GM12878 (cell line): ENCODE data around the gene FERD3L. TPM values are rescaled to one million over a fixed set of nuclear protein-coding genes. Genes with fewer than 3 reads are reported as not detected.

ENCODE experiments used
- ATAC-seq: fragments of 200-7000 bp; cut with Tn5 transposase; 3 replicates; pipeline ENCODE4 v1.9.1; 2020; ENCODE audit warnings: mild to moderate bottlenecking, moderate library complexity
- BruUV-seq: library from RNA; stranded (reverse); fragments of 400-500 nt; replicated peaks from 2 replicates; lab custom pipeline; 2021; lab: Mats Ljungman, UMichigan
- CTCF ChIA-PET: fragments of 300-600 bp; sonication (Branson Sonifier 250); formaldehyde crosslinking; extraction: SDS; loops from one replicate; lab custom pipeline; 2021; ENCODE audit warnings: inconsistent platforms; lab: Yijun Ruan, JAX
- POLR2A ChIA-PET: fragments of 350-600 bp; formaldehyde crosslinking; extraction: SDS; loops from one replicate; lab custom pipeline; 2021; ENCODE audit warnings: inconsistent platforms; lab: Charles Lee
- RAD21 ChIA-PET: fragments of 300-600 bp; sonication (Branson Sonifier 250); formaldehyde crosslinking; loops from one replicate; lab custom pipeline; 2023; ENCODE audit warnings: antibody characterized with exemption; ENCODE audit not compliant: unreplicated experiment; lab: Charles Lee
- SMC1A ChIA-PET: fragments of 300-600 bp; sonication (Branson Sonifier 250); formaldehyde crosslinking; loops from one replicate; lab custom pipeline; 2023; ENCODE audit not compliant: unreplicated experiment, uncharacterized antibody; lab: Charles Lee
- DNase-seq: peaks from one replicate; pipeline ENCODE4 v3.0.0-alpha.2; 2011; ENCODE audit warnings: low read depth, low spot score
- FAIRE-seq: peaks from 3 replicates; lab custom pipeline; 2011; peaks lifted over from hg19 to GRCh38; lab: Jason Lieb, UNC
- H2AFZ ChIP-seq: 2 replicates; pipeline ENCODE4 v1.6.0; 2011; ENCODE audit warnings: low read depth, low read length, control low read depth; ENCODE audit not compliant: control insufficient read depth
- H3K27ac ChIP-seq: 2 replicates; pipeline ENCODE4 v1.5.1; 2011; ENCODE audit warnings: control low read depth; ENCODE audit not compliant: control insufficient read depth, insufficient read depth
- H3K27me3 ChIP-seq, 2 experiments: replicated peaks in 1 of 2; 2 replicates each; pipeline versions ENCODE4 v1.6.0 to v1.6.1; 2011; ENCODE audit warnings: low read length in 1 of 2; ENCODE audit not compliant: control insufficient read depth in 2 of 2, insufficient read depth in 2 of 2
- H3K36me3 ChIP-seq, 2 experiments: 2 replicates each; pipeline ENCODE4 v1.5.1; 2011; ENCODE audit warnings: low read length in 1 of 2; ENCODE audit not compliant: control insufficient read depth in 2 of 2, insufficient read depth in 2 of 2
- H3K4me1 ChIP-seq: 2 replicates; pipeline ENCODE4 v1.6.1; 2011; ENCODE audit warnings: mild to moderate bottlenecking, low read length, moderate library complexity, mixed read lengths; ENCODE audit not compliant: control insufficient read depth, insufficient read depth
- H3K4me2 ChIP-seq: 2 replicates; pipeline ENCODE4 v1.6.0; 2011; ENCODE audit warnings: control low read depth; ENCODE audit not compliant: control insufficient read depth, insufficient read depth
- H3K4me3 ChIP-seq: fragments of 200-600 bp; sonication (generic); 2 replicates; pipeline ENCODE4 v1.5.1; 2016
- H3K79me2 ChIP-seq: 2 replicates; pipeline ENCODE4 v1.6.0; 2011; ENCODE audit warnings: low read length; ENCODE audit not compliant: control insufficient read depth, insufficient read depth
- H3K9ac ChIP-seq: 2 replicates; pipeline ENCODE4 v1.8.0; 2011; ENCODE audit warnings: low read length, control low read depth, mixed read lengths; ENCODE audit not compliant: control insufficient read depth, insufficient read depth
- H3K9me3 ChIP-seq: replicated peaks from 3 replicates; pipeline ENCODE4 v1.5.1; 2011; ENCODE audit warnings: mild to moderate bottlenecking, low read length; ENCODE audit not compliant: control insufficient read depth, insufficient read depth
- H4K20me1 ChIP-seq: 2 replicates; pipeline ENCODE4 v1.6.0; 2011; ENCODE audit not compliant: control insufficient read depth, insufficient read depth
- ASH2L ChIP-seq: fragments of 300-600, 200-600 bp; sonication (generic); IDR thresholded peaks from 2 replicates; pipeline ENCODE4 v1.6.1; 2017; ENCODE audit warnings: low read depth, mild to moderate bottlenecking, borderline replicate concordance
- BACH1 ChIP-seq: fragments of 450-650 bp; IDR thresholded peaks from 2 replicates; pipeline ENCODE4 v1.6.1; 2017; ENCODE audit warnings: mild to moderate bottlenecking, borderline replicate concordance
- DPF2 ChIP-seq: fragments of 450-650 bp; IDR thresholded peaks from 2 replicates; pipeline ENCODE4 v1.6.1; 2017; ENCODE audit warnings: mild to moderate bottlenecking
- ESRRA ChIP-seq: IDR thresholded peaks from 2 replicates; pipeline ENCODE4 v1.6.1; 2012; ENCODE audit warnings: mild to moderate bottlenecking, low read length, improper control_type of control experiment
- EZH2 ChIP-seq: IDR thresholded peaks from 2 replicates; pipeline ENCODE4 v1.6.1; 2012; ENCODE audit warnings: low read depth, mild to moderate bottlenecking, control low read depth, inconsistent platforms, low read length, borderline replicate concordance; ENCODE audit not compliant: control insufficient read depth
- HCFC1 ChIP-seq: fragments of 150-350 bp; IDR thresholded peaks from 2 replicates; pipeline ENCODE4 v1.6.1; 2014; ENCODE audit warnings: low read length
- JUNB ChIP-seq: IDR thresholded peaks from 2 replicates; pipeline ENCODE4 v1.6.1; 2016; ENCODE audit warnings: antibody characterized with exemption, mild to moderate bottlenecking
- LARP7 ChIP-seq: fragments of 450-650 bp; IDR thresholded peaks from 2 replicates; pipeline ENCODE4 v1.6.1; 2017; ENCODE audit warnings: mild to moderate bottlenecking
- MEF2B ChIP-seq: fragments of 450-650 bp; IDR thresholded peaks from 2 replicates; pipeline ENCODE4 v1.6.1; 2018; ENCODE audit warnings: mild to moderate bottlenecking, moderate library complexity; ENCODE audit not compliant: partially characterized antibody, poor library complexity, severe bottlenecking
- NBN ChIP-seq: fragments of 450-650 bp; IDR thresholded peaks from 2 replicates; pipeline ENCODE4 v1.6.1; 2016
- NRF1 ChIP-seq: conservative IDR thresholded peaks from 2 replicates; pipeline ENCODE4 v1.6.1; 2011; ENCODE audit warnings: mild to moderate bottlenecking, low read depth, low read length, improper control_type of control experiment
- POU2F2 ChIP-seq: IDR thresholded peaks from 3 replicates; pipeline ENCODE4 v1.6.1; 2011; ENCODE audit warnings: low read depth, mild to moderate bottlenecking, low read length, borderline replicate concordance
- WRNIP1 ChIP-seq: IDR thresholded peaks from 2 replicates; pipeline ENCODE4 v1.6.1; 2011; ENCODE audit warnings: low read depth, low read length, improper control_type of control experiment, borderline replicate concordance
- YBX1 ChIP-seq: fragments of 450-650 bp; IDR thresholded peaks from 2 replicates; pipeline ENCODE4 v1.6.1; 2016; ENCODE audit warnings: antibody characterized with exemption
- YY1 ChIP-seq: IDR thresholded peaks from 2 replicates; pipeline ENCODE4 v1.6.1; 2011; ENCODE audit warnings: low read depth, mild to moderate bottlenecking, low read length
- WGBS: methylation state at CpG from one replicate; pipeline ENCODE4 v1.1.6; 2016; ENCODE audit warnings: low lambda C conversion rate; ENCODE audit not compliant: insufficient replicate concordance, insufficient coverage; ENCODE audit errors: missing lambda C conversion rate; 5-methylcytosine and 5-hydroxymethylcytosine counted together
- in situ Hi-C: fragments of 300-500 bp; cut with MboI; formaldehyde crosslinking; loops from 9 replicates; pipeline ENCODE4 v1.14.3; 2018; ENCODE audit warnings: mixed read lengths
- intact Hi-C: fragments of 100-400 bp; cut with micrococcal nuclease; formaldehyde crosslinking; loops from one replicate; pipeline ENCODE4 v1.14.2; 2022; ENCODE audit not compliant: unreplicated experiment
- polyA plus RNA-seq, 11 experiments: library from polyadenylated mRNA; depleted of rRNA in 4 of 11; unstranded in 6 of 11; stranded (reverse) in 5 of 11; fragments of >200 nt; fragmentation: Nextera tagmentation in 4 of 11; fragmentation: Illumina TruSeq in 1 of 11; extraction: Ambion mirVana in 4 of 11; extraction: Trizol in 1 of 11; gene quantifications; 1 replicate in 1 of 11; 2 replicates in 10 of 11; pipeline versions ENCODE4 v1.2.1 to v1.2.3, GENCODE V29; 2011 to 2016; ENCODE audit warnings: inconsistent platforms in 2 of 11, missing spikeins in 2 of 11, low read depth in 1 of 11
- total RNA-seq, 4 experiments: library from RNA; depleted of rRNA in 3 of 4; stranded (reverse); fragments of >200 nt in 3 of 4; fragmentation: Illumina TruSeq in 1 of 4; extraction: Trizol in 1 of 4; gene quantifications; 2 replicates each; pipeline versions ENCODE4 v1.2.1 to v1.2.3, GENCODE V29; 2013 to 2021
- TF ChIP-seq, protein P1 (sequence below): IDR thresholded peaks from 2 replicates; pipeline ENCODE4 v1.6.1; 2012; ENCODE audit warnings: low read depth, low read length, improper control_type of control experiment
- TF ChIP-seq, protein P2 (sequence below): IDR thresholded peaks from 2 replicates; pipeline ENCODE4 v1.6.1; 2012; ENCODE audit warnings: low read depth, low read length, improper control_type of control experiment
- TF ChIP-seq, protein P3 (sequence below): fragments of 450-650 bp; IDR thresholded peaks from 2 replicates; pipeline ENCODE4 v1.6.1; 2016; ENCODE audit warnings: mild to moderate bottlenecking
- TF ChIP-seq, protein P4 (sequence below): fragments of 450-650 bp; IDR thresholded peaks from 2 replicates; pipeline ENCODE4 v1.6.1; 2014; ENCODE audit warnings: mild to moderate bottlenecking

The FERD3L gene
- total and polyA plus RNA-seq, 10 of the 15 experiments (the other 5 are each of a cell fraction or from before 2014, with no cell fraction given) = not detected

DNA sequence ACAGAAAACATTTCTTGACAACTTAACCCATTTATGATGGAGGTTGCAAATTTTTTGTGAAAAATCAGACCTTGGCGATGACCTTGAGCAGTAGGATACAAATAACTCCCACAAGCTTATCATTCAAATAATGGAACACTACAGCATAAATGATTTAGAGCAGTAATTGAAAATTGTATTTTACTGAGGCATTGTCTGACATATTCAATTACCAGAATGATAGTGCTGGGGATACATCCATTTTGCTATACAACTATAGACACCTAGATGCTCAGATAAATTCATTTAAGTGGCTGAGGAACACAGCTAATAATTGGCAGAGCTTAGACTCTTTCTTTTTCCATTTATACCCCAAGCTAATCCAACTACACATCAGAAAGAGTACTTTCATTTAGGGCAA is 46.7 kb downstream of the FERD3L start:
- Histone ChIP-seq H3K36me3 (no peaks in the 10 kb centered on the region), H4K20me1 (no peaks in the 10 kb centered on the region), H3K9me3 (no peaks in the 10 kb centered on the region), H3K9ac (no peak overlapping the region), H3K79me2 (no peaks in the 10 kb centered on the region), H3K4me2 (no peak overlapping the region), H3K4me1 (no peaks in the 10 kb centered on the region), H3K27ac (no peak overlapping the region), H2AFZ (no peak overlapping the region), H3K27me3 (no peaks in the 10 kb centered on the region; a peak in 1 of 4 replicates), H3K4me3 (no peak overlapping the region)
- DNase-seq = no peak
- intact Hi-C loops (no loop called here), in situ Hi-C loops (no loop called here)
- ChIA-PET CTCF (no interaction called here), SMC1A (no interaction called here), POLR2A (no interaction called here), RAD21 (no interaction called here)
- TF ChIP-seq BACH1 = no peak
- TF ChIP-seq JUNB = no peak
- TF ChIP-seq HCFC1 = no peak
- TF ChIP-seq ASH2L = no peak
- TF ChIP-seq MEF2B = no peak
- no peak for TF ChIP-seq LARP7
- no peak for TF ChIP-seq NBN
- no peak for TF ChIP-seq EZH2
- TF ChIP-seq NRF1 = no peak
- TF ChIP-seq, protein P1, sequence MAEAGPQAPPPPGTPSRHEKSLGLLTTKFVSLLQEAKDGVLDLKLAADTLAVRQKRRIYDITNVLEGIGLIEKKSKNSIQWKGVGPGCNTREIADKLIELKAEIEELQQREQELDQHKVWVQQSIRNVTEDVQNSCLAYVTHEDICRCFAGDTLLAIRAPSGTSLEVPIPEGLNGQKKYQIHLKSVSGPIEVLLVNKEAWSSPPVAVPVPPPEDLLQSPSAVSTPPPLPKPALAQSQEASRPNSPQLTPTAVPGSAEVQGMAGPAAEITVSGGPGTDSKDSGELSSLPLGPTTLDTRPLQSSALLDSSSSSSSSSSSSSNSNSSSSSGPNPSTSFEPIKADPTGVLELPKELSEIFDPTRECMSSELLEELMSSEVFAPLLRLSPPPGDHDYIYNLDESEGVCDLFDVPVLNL = no peak
- TF ChIP-seq YY1 = no peak
- no peak for TF ChIP-seq DPF2
- TF ChIP-seq, protein P2, sequence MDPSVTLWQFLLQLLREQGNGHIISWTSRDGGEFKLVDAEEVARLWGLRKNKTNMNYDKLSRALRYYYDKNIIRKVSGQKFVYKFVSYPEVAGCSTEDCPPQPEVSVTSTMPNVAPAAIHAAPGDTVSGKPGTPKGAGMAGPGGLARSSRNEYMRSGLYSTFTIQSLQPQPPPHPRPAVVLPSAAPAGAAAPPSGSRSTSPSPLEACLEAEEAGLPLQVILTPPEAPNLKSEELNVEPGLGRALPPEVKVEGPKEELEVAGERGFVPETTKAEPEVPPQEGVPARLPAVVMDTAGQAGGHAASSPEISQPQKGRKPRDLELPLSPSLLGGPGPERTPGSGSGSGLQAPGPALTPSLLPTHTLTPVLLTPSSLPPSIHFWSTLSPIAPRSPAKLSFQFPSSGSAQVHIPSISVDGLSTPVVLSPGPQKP = no peak
- no peak for TF ChIP-seq ESRRA
- no peak for TF ChIP-seq WRNIP1
- TF ChIP-seq, protein P3, sequence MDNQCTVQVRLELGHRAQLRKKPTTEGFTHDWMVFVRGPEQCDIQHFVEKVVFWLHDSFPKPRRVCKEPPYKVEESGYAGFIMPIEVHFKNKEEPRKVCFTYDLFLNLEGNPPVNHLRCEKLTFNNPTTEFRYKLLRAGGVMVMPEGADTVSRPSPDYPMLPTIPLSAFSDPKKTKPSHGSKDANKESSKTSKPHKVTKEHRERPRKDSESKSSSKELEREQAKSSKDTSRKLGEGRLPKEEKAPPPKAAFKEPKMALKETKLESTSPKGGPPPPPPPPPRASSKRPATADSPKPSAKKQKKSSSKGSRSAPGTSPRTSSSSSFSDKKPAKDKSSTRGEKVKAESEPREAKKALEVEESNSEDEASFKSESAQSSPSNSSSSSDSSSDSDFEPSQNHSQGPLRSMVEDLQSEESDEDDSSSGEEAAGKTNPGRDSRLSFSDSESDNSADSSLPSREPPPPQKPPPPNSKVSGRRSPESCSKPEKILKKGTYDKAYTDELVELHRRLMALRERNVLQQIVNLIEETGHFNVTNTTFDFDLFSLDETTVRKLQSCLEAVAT = no peak
- TF ChIP-seq POU2F2 = no peak
- TF ChIP-seq, protein P4, sequence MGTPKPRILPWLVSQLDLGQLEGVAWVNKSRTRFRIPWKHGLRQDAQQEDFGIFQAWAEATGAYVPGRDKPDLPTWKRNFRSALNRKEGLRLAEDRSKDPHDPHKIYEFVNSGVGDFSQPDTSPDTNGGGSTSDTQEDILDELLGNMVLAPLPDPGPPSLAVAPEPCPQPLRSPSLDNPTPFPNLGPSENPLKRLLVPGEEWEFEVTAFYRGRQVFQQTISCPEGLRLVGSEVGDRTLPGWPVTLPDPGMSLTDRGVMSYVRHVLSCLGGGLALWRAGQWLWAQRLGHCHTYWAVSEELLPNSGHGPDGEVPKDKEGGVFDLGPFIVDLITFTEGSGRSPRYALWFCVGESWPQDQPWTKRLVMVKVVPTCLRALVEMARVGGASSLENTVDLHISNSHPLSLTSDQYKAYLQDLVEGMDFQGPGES = no peak
- no peak for TF ChIP-seq YBX1
- no TSS peak for BruUV-seq
- no peak for FAIRE-seq
- WGBS = 0% methylated on average over 1 of the region's 1 CpG
- no peak for ATAC-seq
